Endothelial cell of umbilical vein (primary cell): ENCODE results near the gene ANKS1B. TPM values are rescaled to one million over a fixed set of nuclear protein-coding genes. Genes with fewer than 3 reads are reported as not detected.

Experiments
- BruUV-seq: library from RNA; stranded (reverse); fragments of 400-500 nt; replicated peaks from 2 replicates; lab custom pipeline; 2021; lab: Mats Ljungman, UMichigan
- CTCF ChIA-PET: fragments of 300-600, 350-600 bp; sonication (Branson Sonifier 250); formaldehyde crosslinking; loops from one replicate; lab custom pipeline; 2021; ENCODE audit warnings: antibody characterized with exemption, inconsistent platforms; lab: Charles Lee
- POLR2A ChIA-PET: fragments of 300-600, 350-600 bp; sonication (Branson Sonifier 250); formaldehyde crosslinking; loops from one replicate; lab custom pipeline; 2021; ENCODE audit warnings: antibody characterized with exemption, inconsistent platforms; lab: Charles Lee
- DNase-seq: peaks from one replicate; pipeline ENCODE4 v3.0.0-alpha.2; 2011; ENCODE audit warnings: low read depth, low spot score
- FAIRE-seq: peaks from 2 replicates; lab custom pipeline; 2011; peaks lifted over from hg19 to GRCh38; lab: Jason Lieb, UNC
- H2AFZ ChIP-seq: 2 replicates; pipeline ENCODE4 v1.6.0; 2012; ENCODE audit warnings: low read depth, low read length, control low read depth, inconsistent platforms
- H3K27ac ChIP-seq: 2 replicates; pipeline ENCODE4 v1.5.1; 2011; ENCODE audit warnings: low read depth, mild to moderate bottlenecking, control low read depth, low read length, moderate library complexity; ENCODE audit not compliant: insufficient read depth
- H3K27me3 ChIP-seq, 2 experiments: 2 replicates each; pipeline versions ENCODE4 v1.6.0 to v1.6.1; 2011; ENCODE audit warnings: low read length in 2 of 2, mixed read lengths in 1 of 2; ENCODE audit not compliant: control insufficient read depth in 2 of 2, insufficient read depth in 2 of 2
- H3K36me3 ChIP-seq, 2 experiments: 2 replicates in 1 of 2; 3 replicates in 1 of 2; pipeline ENCODE4 v1.5.1; 2011; ENCODE audit warnings: low read length in 2 of 2, mild to moderate bottlenecking in 1 of 2, moderate library complexity in 1 of 2; ENCODE audit not compliant: control insufficient read depth in 2 of 2, insufficient read depth in 2 of 2; ENCODE audit errors: extremely low read depth in 1 of 2
- H3K4me1 ChIP-seq: 3 replicates; pipeline ENCODE4 v1.5.1; 2011; ENCODE audit warnings: mild to moderate bottlenecking, low read length; ENCODE audit not compliant: control insufficient read depth, insufficient read depth; ENCODE audit errors: extremely low read depth
- H3K4me2 ChIP-seq: 2 replicates; pipeline ENCODE4 v1.6.1; 2011; ENCODE audit warnings: low read length, control low read depth, mixed read lengths; ENCODE audit not compliant: insufficient read depth
- H3K4me3 ChIP-seq, 3 experiments: fragments of 200-600 bp in 1 of 3; sonication (generic), shearing (Covaris generic) in 1 of 3; replicated peaks in 1 of 3; 2 replicates each; pipeline ENCODE4 v1.5.1; 2011 to 2016; ENCODE audit warnings: control low read depth in 3 of 3, low read length in 3 of 3, mild to moderate bottlenecking in 2 of 3, inconsistent platforms in 1 of 3, low read depth in 1 of 3, moderate library complexity in 1 of 3; ENCODE audit not compliant: insufficient read depth in 1 of 3
- H3K79me2 ChIP-seq: 2 replicates; pipeline ENCODE4 v1.6.0; 2012; ENCODE audit warnings: low read length, inconsistent platforms; ENCODE audit not compliant: control insufficient read depth, insufficient read depth
- H3K9ac ChIP-seq: replicated peaks from 2 replicates; pipeline ENCODE3; 2011; ENCODE audit warnings: low read length, control low read depth; ENCODE audit not compliant: insufficient read depth; ENCODE audit errors: extremely low read depth
- H3K9me1 ChIP-seq: replicated peaks from 3 replicates; pipeline ENCODE4 v1.6.0; 2011; ENCODE audit warnings: mild to moderate bottlenecking, low read length; ENCODE audit not compliant: control insufficient read depth, insufficient read depth; ENCODE audit errors: extremely low read depth
- H3K9me3 ChIP-seq: replicated peaks from 2 replicates; pipeline ENCODE4 v1.5.1; 2012; ENCODE audit warnings: low read length, inconsistent platforms; ENCODE audit not compliant: control insufficient read depth, insufficient read depth
- H4K20me1 ChIP-seq: replicated peaks from 2 replicates; pipeline ENCODE3; 2011; ENCODE audit warnings: mild to moderate bottlenecking, low read length; ENCODE audit not compliant: control insufficient read depth, insufficient read depth; ENCODE audit errors: extremely low read depth
- EZH2 ChIP-seq: IDR thresholded peaks from 2 replicates; pipeline ENCODE4 v1.6.1; 2012; ENCODE audit warnings: borderline replicate concordance, low read depth, mild to moderate bottlenecking, moderate library complexity, low read length, inconsistent platforms; ENCODE audit not compliant: severe bottlenecking
- FOS ChIP-seq: IDR thresholded peaks from 2 replicates; pipeline ENCODE4 v1.6.1; 2011; ENCODE audit warnings: mild to moderate bottlenecking, low read length, moderate library complexity, borderline replicate concordance; ENCODE audit not compliant: insufficient read depth
- GATA2 ChIP-seq: IDR thresholded peaks from 2 replicates; pipeline ENCODE4 v1.7.0; 2011; ENCODE audit warnings: low read depth, mild to moderate bottlenecking, moderate library complexity, mixed read lengths, low read length; ENCODE audit not compliant: insufficient read length, insufficient read depth
- JUN ChIP-seq: IDR thresholded peaks from 2 replicates; pipeline ENCODE4 v1.6.1; 2011; ENCODE audit warnings: borderline replicate concordance, low read depth; ENCODE audit not compliant: insufficient read length, insufficient read depth
- MYC ChIP-seq: IDR thresholded peaks from one replicate; pipeline ENCODE4 v1.6.1; 2011; ENCODE audit warnings: mild to moderate bottlenecking, low read depth, low read length
- POLR2A ChIP-seq: IDR thresholded peaks from 2 replicates; pipeline ENCODE4 v1.6.1; 2012; ENCODE audit warnings: low read depth, mild to moderate bottlenecking, control low read depth, low read length
- dilution Hi-C: fragments of 300-500 bp; cut with MboI; formaldehyde crosslinking; loops from one replicate; pipeline ENCODE4 v1.15.0; 2019; ENCODE audit warnings: low sequenced_read_pairs; ENCODE audit not compliant: extremely low pct_ligation_motif_present
- intact Hi-C: fragments of 100-400 bp; cut with micrococcal nuclease; formaldehyde crosslinking; loops from one replicate; pipeline ENCODE4 v1.10.0; 2022
- polyA plus RNA-seq, 4 experiments: library from polyadenylated mRNA; depleted of rRNA in 3 of 4; stranded (reverse) in 3 of 4; unstranded in 1 of 4; fragments of >200 nt; gene quantifications; 2 replicates each; pipeline versions ENCODE4 v1.2.1 to v1.2.3, GENCODE V29; 2011 to 2012; ENCODE audit warnings: missing spikeins in 1 of 4
- total RNA-seq: library from RNA; stranded (reverse); gene quantifications from 2 replicates; pipeline ENCODE4 v1.2.3, GENCODE V29; 2021
- TF ChIP-seq, protein P1 (sequence below): IDR thresholded peaks from 2 replicates; pipeline ENCODE4 v1.6.1; 2011; ENCODE audit not compliant: insufficient read depth, insufficient read length

The ANKS1B gene
- total and polyA plus RNA-seq, 2 donors (not counting 3 experiments of a cell fraction or from before 2014, with no cell fraction given): 0.15 to 0.38 TPM

DNA sequence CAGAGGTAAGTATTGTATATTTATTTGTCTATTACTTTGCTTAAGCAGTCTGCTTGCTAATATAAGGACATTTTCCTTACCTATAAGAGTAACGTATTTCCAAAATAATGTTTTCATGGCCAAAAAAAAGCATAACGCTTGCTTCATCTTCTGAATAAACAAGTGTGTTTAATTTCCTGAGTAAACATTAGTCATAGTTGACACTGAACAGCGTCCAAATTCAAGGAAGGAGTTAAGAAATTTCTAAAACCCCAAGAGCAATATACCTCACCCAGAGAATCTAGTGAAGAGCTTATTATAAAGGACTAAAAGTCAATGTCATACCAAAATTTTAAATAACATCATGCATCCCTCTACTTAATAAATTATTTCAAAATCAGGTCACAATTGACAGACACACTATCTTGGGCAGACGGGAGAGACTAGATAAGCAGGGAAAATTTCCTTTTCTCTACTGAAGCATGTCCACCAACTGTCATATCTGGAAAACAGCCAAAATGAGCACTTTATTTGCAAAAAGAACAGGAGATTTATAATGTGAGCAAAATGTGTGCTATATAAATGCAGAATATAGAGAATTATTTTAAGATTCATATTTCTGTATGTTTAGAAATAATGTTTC, 25.1 kb downstream of the ANKS1B start:
- peaks cover 12% of the 10 kb centered on the region for H3K4me1 ChIP-seq
- no peaks in the 10 kb centered on the region for H3K9me3 ChIP-seq
- ChIA-PET CTCF (interaction anchor here (1.2 to 1.3 kb wide), 2 partner anchors 9 to 11 kb away, joined by 3 to 5 read pairs; no protein-coding TSS in a partner anchor), POLR2A (no interaction called here)
- H4K20me1 ChIP-seq: no peaks in the 10 kb centered on the region
- H3K9ac ChIP-seq: no peak overlapping the region
- peak; percentile 77 for FAIRE-seq
- peak overlapping the region in 1 of 3 experiments; percentile 27 for H3K4me3 ChIP-seq
- peak overlapping the region; percentile 79 for H3K4me2 ChIP-seq
- no peak for TF ChIP-seq GATA2
- no peak for TF ChIP-seq JUN
- H3K27me3 ChIP-seq: no peaks in the 10 kb centered on the region
- H3K27ac ChIP-seq: peak overlapping the region; percentile 40
- no peaks in the 10 kb centered on the region for H3K36me3 ChIP-seq
- H2AFZ ChIP-seq: no peak overlapping the region
- H3K79me2 ChIP-seq: no peaks in the 10 kb centered on the region
- intact Hi-C loops: no loop called here
- BruUV-seq: no TSS peak
- dilution Hi-C loops: no loop called here
- peak; percentile 34 for DNase-seq
- no peaks in the 10 kb centered on the region for H3K9me1 ChIP-seq

DNA sequence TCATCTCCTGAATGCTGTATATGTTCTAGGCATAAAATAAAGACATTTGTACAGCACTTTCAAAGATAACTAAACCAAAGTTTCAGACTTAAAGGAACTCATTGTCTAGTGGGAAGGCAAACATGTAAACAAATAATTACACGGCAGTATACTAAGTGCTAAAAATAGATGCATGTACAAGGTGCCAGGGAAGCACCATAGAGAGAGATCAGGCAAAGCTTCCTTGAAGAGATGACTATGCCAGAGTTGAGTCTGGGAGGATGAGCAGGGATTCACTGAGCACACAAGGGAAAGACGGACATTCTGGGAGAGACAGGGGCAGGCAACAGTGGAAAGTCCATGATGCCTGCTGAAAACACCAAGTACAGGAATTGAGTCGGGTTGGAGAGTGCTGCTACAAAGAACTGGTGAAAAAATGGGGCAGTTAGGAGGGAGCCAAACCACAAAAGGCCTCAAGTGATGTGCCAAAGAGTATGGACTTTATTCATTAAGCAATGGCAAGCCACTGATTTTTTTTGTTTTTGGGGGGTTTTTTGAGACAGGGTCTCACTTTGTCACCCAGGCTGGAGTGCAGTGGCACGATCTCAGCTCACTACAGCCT, 26.8 kb downstream of the ANKS1B start:
- no peaks in the 10 kb centered on the region for H3K27me3 ChIP-seq
- POLR2A ChIA-PET: no interaction called here
- no peaks in the 10 kb centered on the region for H3K36me3 ChIP-seq
- CTCF ChIA-PET: no interaction called here
- H3K27ac ChIP-seq: no peak overlapping the region
- no TSS peak for BruUV-seq
- no peaks in the 10 kb centered on the region for H3K9me3 ChIP-seq
- H3K4me1 ChIP-seq: peaks cover 12% of the 10 kb centered on the region
- FAIRE-seq (no peak), DNase-seq (no peak)
- H3K9ac ChIP-seq: no peak overlapping the region
- TF ChIP-seq, protein P1, sequence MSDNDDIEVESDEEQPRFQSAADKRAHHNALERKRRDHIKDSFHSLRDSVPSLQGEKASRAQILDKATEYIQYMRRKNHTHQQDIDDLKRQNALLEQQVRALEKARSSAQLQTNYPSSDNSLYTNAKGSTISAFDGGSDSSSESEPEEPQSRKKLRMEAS: no peak
- no peak for TF ChIP-seq POLR2A
- no peak for TF ChIP-seq EZH2
- no peak for TF ChIP-seq GATA2
- no peak for TF ChIP-seq MYC
- TF ChIP-seq JUN: no peak
- TF ChIP-seq FOS: no peak
- dilution Hi-C loops (no loop called here), intact Hi-C loops (no loop called here)
- H2AFZ ChIP-seq: no peak overlapping the region
- H3K79me2 ChIP-seq: no peaks in the 10 kb centered on the region
- H3K4me2 ChIP-seq: no peak overlapping the region
- H4K20me1 ChIP-seq: no peaks in the 10 kb centered on the region
- H3K9me1 ChIP-seq: no peaks in the 10 kb centered on the region
- no peak overlapping the region for H3K4me3 ChIP-seq
